Esophagus mucosa (tissue), 1 donor: ENCODE measurements around the gene RNF146. TPM values are rescaled to one million over a fixed set of nuclear protein-coding genes. Genes with fewer than 3 reads are reported as not detected.
A peak's percentile ranks its signal among the peaks of the same experiment; 100 is the strongest.
"Not testable (repeated sequence)": the region's sequence is repeated elsewhere in the genome, so short reads cannot be mapped to it uniquely, and the experiment has no call there.

Source experiments
- ATAC-seq: fragments of 200-7000 bp; cut with Tn5 transposase; one replicate; pipeline ENCODE4 v1.9.1; 2020
- total RNA-seq: library from RNA; stranded (reverse); gene quantifications from one replicate; pipeline ENCODE4 v1.2.4, GENCODE V29; 2023
- donor health status: DM: yes; HTN: yes; CAD: no.

RNF146 gene
- total RNA-seq = 14.3 TPM

GRCh38 chr6:127266178-127266891, at the start of gene RNF146:
TSS of gene RNF146 (plus strand) at chr6:127266864. CDS start at chr6:127280339, 13,475 bp downstream.
- peak; percentile 91 for ATAC-seq

- ATAC-seq = no peak
These were observed 46.8 kb upstream of the RNF146 start for GRCh38 chr6:127219869-127220268.

- no peak for ATAC-seq
These were observed 45.5 kb upstream of the RNF146 start for GRCh38 chr6:127221201-127221600.

- no peak for ATAC-seq
These were observed 44.2 kb upstream of the RNF146 start for GRCh38 chr6:127222418-127222817.

GRCh38 chr6:127225497-127225896, 41.2 kb upstream of the RNF146 start:
- ATAC-seq = no peak

GRCh38 chr6:127233819-127234218, 32.8 kb upstream of the RNF146 start:
- not testable (repeated sequence) for ATAC-seq

- ATAC-seq = no peak
These were observed 23.2 kb upstream of the RNF146 start for GRCh38 chr6:127243501-127243900.

- ATAC-seq = no peak
These were observed 19.3 kb upstream of the RNF146 start for GRCh38 chr6:127247114-127248096.

GRCh38 chr6:127249621-127250020, 17.0 kb upstream of the RNF146 start:
- no peak for ATAC-seq

GRCh38 chr6:127255286-127255685, 11.4 kb upstream of the RNF146 start:
- no peak for ATAC-seq

- ATAC-seq = no peak
These were observed 3.8 kb upstream of the RNF146 start for GRCh38 chr6:127262896-127263295.

GRCh38 chr6:127263481-127263880, 3.2 kb upstream of the RNF146 start:
- ATAC-seq = no peak

GRCh38 chr6:127266892-127267645, 405 bp downstream of the RNF146 start:
- peak; percentile 82 for ATAC-seq

- ATAC-seq = no peak
These were observed 1.3 kb downstream of the RNF146 start for GRCh38 chr6:127267646-127268625.

- no peak for ATAC-seq
These were observed 5.9 kb downstream of the RNF146 start for GRCh38 chr6:127272576-127272975.

GRCh38 chr6:127273499-127273898, 6.8 kb downstream of the RNF146 start:
- no peak for ATAC-seq

- no peak for ATAC-seq
These were observed 9.7 kb downstream of the RNF146 start for GRCh38 chr6:127276331-127276730.

- ATAC-seq = no peak
These were observed 11.5 kb downstream of the RNF146 start for GRCh38 chr6:127277878-127278843.

- ATAC-seq = no peak
These were observed 13.2 kb downstream of the RNF146 start for GRCh38 chr6:127279815-127280214.

- ATAC-seq = no peak
These were observed 15.5 kb downstream of the RNF146 start for GRCh38 chr6:127282184-127282583.
